ENCODE results near the gene TMEM33. TPM values are rescaled to one million over a fixed set of nuclear protein-coding genes. Genes with fewer than 3 reads are reported as not detected.

Gene TMEM33
- total RNA-seq (2022) (66.2 and 78.0 TPM in 2 replicates), Bru-seq, nascent RNA (percentile 95 among the genes with signal in this experiment), BruChase-seq, experiment 1, labeled RNA remaining after a 2-hour chase (percentile 97 among the genes with signal in this experiment), BruChase-seq, experiment 2, labeled RNA remaining after a 6-hour chase (percentile 98 among the genes with signal in this experiment)
- long read RNA-seq, full-length matches to known transcripts: 49 of 70 reads
- long read RNA-seq, partial matches to known transcripts: 13 of 70 reads
- long read RNA-seq, other reads (novel, unspliced or antisense): 8 of 70 reads

GRCh38 chr4:41934901-41935651 is at the start of gene TMEM33:
Gene TMEM33, plus strand, starts transcription at chr4:41935429. Its CDS starts 56 bp downstream, at chr4:41935485.
- H3K27me3 ChIP-seq (replicated peaks; ENCODE audit: control insufficient read depth, insufficient read depth, low read length): no peaks in the 10 kb centered on the region
- peak; percentile 89 to 93 for DNase-seq
- H3K4me3 ChIP-seq (ENCODE audit: low read depth, low read length): peak within 1 kb of the TSS; percentile 96
- H3K4me1 Mint-ChIP-seq (ENCODE audit: low read depth, unreplicated experiment): peaks cover 20% of the 10 kb centered on the region
- no TSS peak for BruUV-seq (replicated peaks)
- no peaks in the 10 kb centered on the region for H3K9me3 Mint-ChIP-seq (ENCODE audit: unreplicated experiment)
- ChIA-PET CTCF (interaction anchor here (0.6 kb wide), 1 partner anchor 721 kb away, joined by 7 read pairs; the partner anchor contains the start of gene APBB2), POLR2A (interaction anchor here (0.5 to 0.6 kb wide), 2 partner anchors 16 to 694 kb away, joined by 3 to 5 read pairs; no protein-coding TSS in a partner anchor)
- peaks cover 11% of the 10 kb centered on the region for H3K4me1 ChIP-seq
- intact Hi-C loops (cut with micrococcal nuclease; ENCODE audit: unreplicated experiment): no loop called here
- no peak for TF ChIP-seq CTCF (IDR thresholded peaks at IDR 0.05; ENCODE audit: insufficient read depth in 1 of 2, low read depth in 1 of 2, low read length in 1 of 2, severe bottlenecking in 1 of 2, unreplicated experiment in 1 of 2)
- H3K36me3 Mint-ChIP-seq (ENCODE audit: insufficient read depth, unreplicated experiment): peaks cover 41% of the 10 kb centered on the region
- H3K36me3 ChIP-seq (ENCODE audit: control insufficient read depth, insufficient read depth, low read length): no peaks in the 10 kb centered on the region
- H3K9me3 ChIP-seq: no peaks in the 10 kb centered on the region
- no peaks in the 10 kb centered on the region for H3K27me3 Mint-ChIP-seq (ENCODE audit: insufficient read depth, unreplicated experiment)
- H3K27ac Mint-ChIP-seq (ENCODE audit: unreplicated experiment): peak within 1 kb of the TSS; percentile 96
- peak within 1 kb of the TSS; percentile 99 for H3K4me3 Mint-ChIP-seq (ENCODE audit: unreplicated experiment)

GRCh38 chr4:41885456-41885855 is 49.8 kb upstream of the TMEM33 start:
- H3K27me3 ChIP-seq (replicated peaks; ENCODE audit: control insufficient read depth, insufficient read depth, low read length): no peaks in the 10 kb centered on the region; the same call in 1 of the 2 replicates
- no TSS peak for BruUV-seq (replicated peaks)
- intact Hi-C loops (cut with micrococcal nuclease; ENCODE audit: unreplicated experiment): no loop called here
- no peak overlapping the region for H3K4me3 ChIP-seq (ENCODE audit: low read depth, low read length)
- H3K4me1 Mint-ChIP-seq (ENCODE audit: low read depth, unreplicated experiment): no peaks in the 10 kb centered on the region
- H3K27ac Mint-ChIP-seq (ENCODE audit: unreplicated experiment): no peak overlapping the region
- no peaks in the 10 kb centered on the region for H3K36me3 Mint-ChIP-seq (ENCODE audit: insufficient read depth, unreplicated experiment)
- no peak for TF ChIP-seq CTCF (IDR thresholded peaks at IDR 0.05; ENCODE audit: insufficient read depth in 1 of 2, low read depth in 1 of 2, low read length in 1 of 2, severe bottlenecking in 1 of 2, unreplicated experiment in 1 of 2)
- no peak overlapping the region for H3K4me3 Mint-ChIP-seq (ENCODE audit: unreplicated experiment)
- no peaks in the 10 kb centered on the region for H3K4me1 ChIP-seq
- no peak for DNase-seq
- CTCF ChIA-PET: no interaction called here
- no peaks in the 10 kb centered on the region for H3K9me3 Mint-ChIP-seq (ENCODE audit: unreplicated experiment)
- POLR2A ChIA-PET: no interaction called here
- no peaks in the 10 kb centered on the region for H3K9me3 ChIP-seq
- no peaks in the 10 kb centered on the region for H3K27me3 Mint-ChIP-seq (ENCODE audit: insufficient read depth, unreplicated experiment)
- no peaks in the 10 kb centered on the region for H3K36me3 ChIP-seq (ENCODE audit: control insufficient read depth, insufficient read depth, low read length)

- no peak for DNase-seq
- Histone ChIP-seq H3K4me3 (ENCODE audit: low read depth, low read length) (no peak overlapping the region), H3K9me3 (no peaks in the 10 kb centered on the region), H3K36me3 (ENCODE audit: control insufficient read depth, insufficient read depth, low read length) (no peaks in the 10 kb centered on the region), H3K4me1 (no peaks in the 10 kb centered on the region), H3K27me3 (replicated peaks; ENCODE audit: control insufficient read depth, insufficient read depth, low read length) (no peaks in the 10 kb centered on the region; the same call in 1 of the 2 replicates)
- Mint-ChIP-seq H3K36me3 (ENCODE audit: insufficient read depth, unreplicated experiment) (no peaks in the 10 kb centered on the region), H3K4me1 (ENCODE audit: low read depth, unreplicated experiment) (no peaks in the 10 kb centered on the region), H3K27ac (ENCODE audit: unreplicated experiment) (no peak overlapping the region), H3K27me3 (ENCODE audit: insufficient read depth, unreplicated experiment) (no peaks in the 10 kb centered on the region), H3K4me3 (ENCODE audit: unreplicated experiment) (no peak overlapping the region), H3K9me3 (ENCODE audit: unreplicated experiment) (no peaks in the 10 kb centered on the region)
- ChIA-PET POLR2A (no interaction called here), CTCF (interaction anchor here (0.6 to 0.7 kb wide), 2 partner anchors 10 to 664 kb away, joined by 5 to 6 read pairs; no protein-coding TSS in a partner anchor)
- intact Hi-C loops (cut with micrococcal nuclease; ENCODE audit: unreplicated experiment): no loop called here
- BruUV-seq (replicated peaks): no TSS peak
- TF ChIP-seq CTCF (IDR thresholded peaks at IDR 0.05; ENCODE audit: insufficient read depth in 1 of 2, low read depth in 1 of 2, low read length in 1 of 2, severe bottlenecking in 1 of 2, unreplicated experiment in 1 of 2): no peak
Measured at GRCh38 chr4:41887277-41887676, 48.0 kb upstream of the TMEM33 start.

All from Caco-2 (cell line).